Left lung (tissue), 10 donors: ENCODE data around the gene ZC3H12C. TPM values are rescaled to one million over a fixed set of nuclear protein-coding genes. Genes with fewer than 3 reads are reported as not detected.
A peak's percentile ranks its signal among the peaks of the same experiment; 100 is the strongest.

Experiments
- ATAC-seq: fragments of 200-7000 bp; cut with Tn5 transposase; one replicate; pipeline ENCODE4 v1.9.1; 2020; ENCODE audit warnings: moderate library complexity
- DNase-seq, 4 donors: peaks; one replicate each; pipeline ENCODE4 v3.0.0-alpha.2; 2013 to 2020
- H3K27ac ChIP-seq, 2 donors: fragments of 200-600 bp; sonication (generic) in 1 of 2; one replicate each; pipeline versions ENCODE4 v1.5.0 to v1.8.0; 2020 to 2021
- H3K27me3 ChIP-seq, 2 donors: fragments of 200-600 bp; sonication (generic) in 1 of 2; one replicate each; pipeline versions ENCODE4 v1.5.0 to v1.8.0; 2020 to 2021
- H3K36me3 ChIP-seq, 2 donors: fragments of 200-600 bp; sonication (generic) in 1 of 2; one replicate each; pipeline versions ENCODE4 v1.5.0 to v1.8.0; 2020 to 2021
- H3K4me1 ChIP-seq, 2 donors: fragments of 200-600 bp; one replicate each; pipeline ENCODE4 v1.8.0; 2021
- H3K4me3 ChIP-seq, 2 donors: fragments of 200-600 bp; sonication (generic) in 1 of 2; one replicate each; pipeline versions ENCODE4 v1.5.0 to v1.8.0; 2020 to 2021; ENCODE audit warnings: mild to moderate bottlenecking in 1 of 2
- H3K9me3 ChIP-seq, 2 donors: fragments of 200-600 bp; sonication (generic) in 1 of 2; one replicate each; pipeline versions ENCODE4 v1.5.0 to v1.8.0; 2020 to 2021
- CTCF ChIP-seq, 2 donors: fragments of 200-600 bp; sonication (generic) in 1 of 2; IDR thresholded peaks; one replicate each; pipeline versions ENCODE4 v1.5.0 to v1.8.0; 2021; ENCODE audit warnings: antibody characterized with exemption in 2 of 2
- intact Hi-C, 2 donors: fragments of 100-400 bp; cut with DNase I; formaldehyde crosslinking; loops; one replicate each; pipeline versions ENCODE4 v1.11.2 to v1.14.2; 2022
- polyA plus RNA-seq, 6 donors: library from polyadenylated mRNA; unstranded; fragments of 120-200 nt; gene quantifications; one replicate each; pipeline ENCODE4 v1.2.1, GENCODE V29; 2013; ENCODE audit not compliant: insufficient read length in 6 of 6
- total RNA-seq, 2 donors: library from RNA; stranded (reverse); fragmentation: NEBNext Ultra II Directional; extraction: Animal tissue kit (Norgen Biotek cat#: 25700); gene quantifications; one replicate each; pipeline ENCODE4 v1.2.1, GENCODE V29; 2021
- donor health status: DM: no; HTN: yes; CAD: no.
- donor health status: DM: no; HTN: no; CAD: no.

ZC3H12C gene
- total and polyA plus RNA-seq, 8 donors = 7.4 to 16.2 (median 9.2) TPM

GRCh38 chr11:110092111-110092514, 1.1 kb upstream of the ZC3H12C start:
- no peaks in the 10 kb centered on the region for H3K9me3 ChIP-seq
- TF ChIP-seq CTCF (IDR thresholded peaks at IDR 0.05) = no peak
- peaks cover 0 to 5% of the 10 kb centered on the region in 2 donors for H3K27me3 ChIP-seq
- DNase-seq = no peak
- ATAC-seq = no peak
- peak overlapping the region; percentile 55 to 71 for H3K4me3 ChIP-seq
- intact Hi-C loops = no loop called here
- peaks cover 11 to 42% of the 10 kb centered on the region in 2 donors for H3K4me1 ChIP-seq
- H3K27ac ChIP-seq = peak overlapping the region; percentile 90 to 96
- no peaks in the 10 kb centered on the region for H3K36me3 ChIP-seq

GRCh38 chr11:110093407-110094297, 460 bp downstream of the ZC3H12C start:
- peaks cover 0 to 5% of the 10 kb centered on the region in 2 donors for H3K27me3 ChIP-seq
- TF ChIP-seq CTCF (IDR thresholded peaks at IDR 0.05) = no peak
- no peaks in the 10 kb centered on the region for H3K9me3 ChIP-seq
- intact Hi-C loops = no loop called here
- no peaks in the 10 kb centered on the region for H3K36me3 ChIP-seq
- H3K4me1 ChIP-seq = peaks cover 11 to 35% of the 10 kb centered on the region in 2 donors
- peak overlapping the region; percentile 90 to 96 for H3K27ac ChIP-seq
- peak overlapping the region; percentile 55 to 71 for H3K4me3 ChIP-seq
- DNase-seq = peak; percentile 49 to 90 (median 74)
- ATAC-seq = peak; percentile 64

GRCh38 chr11:110094298-110095285, 1.4 kb downstream of the ZC3H12C start:
- no peak for ATAC-seq
- no peaks in the 10 kb centered on the region for H3K36me3 ChIP-seq
- TF ChIP-seq CTCF (IDR thresholded peaks at IDR 0.05) = no peak
- intact Hi-C loops = no loop called here
- no peak for DNase-seq
- peaks cover 11 to 41% of the 10 kb centered on the region in 2 donors for H3K4me1 ChIP-seq
- no peaks in the 10 kb centered on the region for H3K9me3 ChIP-seq
- peaks cover 0 to 5% of the 10 kb centered on the region in 2 donors for H3K27me3 ChIP-seq
- H3K4me3 ChIP-seq = peak overlapping the region; percentile 55 to 71
- peak overlapping the region; percentile 90 to 96 for H3K27ac ChIP-seq

- DNase-seq = no peak
- H3K4me1 ChIP-seq = peaks cover 11 to 41% of the 10 kb centered on the region in 2 donors
- ATAC-seq = no peak
- no peak overlapping the region for H3K4me3 ChIP-seq
- intact Hi-C loops = no loop called here
- no peaks in the 10 kb centered on the region for H3K9me3 ChIP-seq
- peaks cover 0 to 5% of the 10 kb centered on the region in 2 donors for H3K27me3 ChIP-seq
- H3K27ac ChIP-seq = no peak overlapping the region
- TF ChIP-seq CTCF (IDR thresholded peaks at IDR 0.05) = no peak
- no peaks in the 10 kb centered on the region for H3K36me3 ChIP-seq
Measured at GRCh38 chr11:110095554-110095953, 2.4 kb downstream of the ZC3H12C start.
